K562 (cell line): Measurements from ENCODE around the gene DCTN2. TPM values are rescaled to one million over a fixed set of nuclear protein-coding genes. Genes with fewer than 3 reads are reported as not detected.

Experiments used
- CREM ChIP-seq: IDR thresholded peaks from 2 replicates; pipeline ENCODE4 v1.6.1; 2014; ENCODE audit warnings: antibody characterized with exemption, low read depth
- DMBX1 ChIP-seq: fragments of 250-450 bp; sonication (Bioruptor Pico); IDR thresholded peaks from 2 replicates; pipeline ENCODE4 v1.8.0; 2022; ENCODE audit warnings: inconsistent platforms, mild to moderate bottlenecking, moderate library complexity, borderline replicate concordance
- FOXJ2 ChIP-seq: fragments of 200-800 bp; sonication (Bioruptor generic); IDR thresholded peaks from 2 replicates; pipeline ENCODE4 v1.6.1; 2016; ENCODE audit warnings: missing genetic modification characterization, missing compliant biosample characterization
- FOXK2 ChIP-seq, 2 experiments: fragments of 450-650 bp; IDR thresholded peaks in 1 of 2; conservative IDR thresholded peaks in 1 of 2; 2 replicates each; pipeline ENCODE4 v1.6.1; 2016; ENCODE audit warnings: low read depth in 2 of 2, mild to moderate bottlenecking in 1 of 2
- KHSRP ChIP-seq: fragments of 450-650 bp; IDR thresholded peaks from 2 replicates; pipeline ENCODE4 v1.6.1; 2017
- POLR2G ChIP-seq: fragments of 200-400 bp; formaldehyde crosslinking; IDR thresholded peaks from 2 replicates; pipeline ENCODE4 v1.6.1; 2017; ENCODE audit warnings: low read depth, mild to moderate bottlenecking, antibody characterized with exemption, low read length, moderate library complexity
- RBM14 ChIP-seq: fragments of 200-400 bp; formaldehyde crosslinking; IDR thresholded peaks from 2 replicates; pipeline ENCODE4 v1.6.1; 2018; ENCODE audit warnings: low read depth, mild to moderate bottlenecking, low read length, moderate library complexity, borderline replicate concordance; ENCODE audit not compliant: insufficient read depth
- SMAD1 ChIP-seq: fragments of 150-350 bp; IDR thresholded peaks from 2 replicates; pipeline ENCODE4 v1.6.1; 2014; ENCODE audit warnings: low read length, low read depth; ENCODE audit not compliant: partially characterized antibody
- ZFX ChIP-seq: sonication (generic); formaldehyde crosslinking; IDR thresholded peaks from 2 replicates; pipeline ENCODE4 v1.8.0; 2022; ENCODE audit warnings: mild to moderate bottlenecking, missing genetic modification reagents, moderate library complexity
- ZNF445 ChIP-seq: fragments of 250-450 bp; sonication (Bioruptor Pico); IDR thresholded peaks from 2 replicates; pipeline ENCODE4 v1.4.0; 2020; ENCODE audit warnings: low read depth, mild to moderate bottlenecking, moderate library complexity
- ZNF584 ChIP-seq: fragments of 200-800 bp; sonication (Bioruptor generic); IDR thresholded peaks from 2 replicates; pipeline ENCODE4 v1.6.1; 2016; ENCODE audit warnings: low read depth, mild to moderate bottlenecking, missing genetic modification characterization, missing compliant biosample characterization
- ZNF655 ChIP-seq: fragments of 250-450 bp; sonication (Bioruptor Pico); IDR thresholded peaks from 2 replicates; pipeline ENCODE4 v1.5.0; 2021
- polyA plus RNA-seq, 8 experiments: library from polyadenylated mRNA; depleted of rRNA in 4 of 8; stranded (reverse) in 5 of 8; unstranded in 3 of 8; fragments of >200 nt; fragmentation: Nextera tagmentation in 2 of 8; fragmentation: Illumina TruSeq in 1 of 8; extraction: Ambion mirVana in 2 of 8; extraction: Trizol in 1 of 8; gene quantifications; 2 replicates each; pipeline versions ENCODE4 v1.2.1 to v1.2.3, GENCODE V29; 2011 to 2014; ENCODE audit warnings: inconsistent platforms in 1 of 8, missing spikeins in 1 of 8
- total RNA-seq, 7 experiments: library from RNA; depleted of rRNA in 6 of 7; stranded (reverse); fragments of >200 nt in 6 of 7; fragmentation: Illumina TruSeq in 2 of 7; extraction: Trizol in 2 of 7; gene quantifications; 2 replicates each; pipeline versions ENCODE4 v1.2.1 to v1.2.3, GENCODE V29; 2011 to 2021; ENCODE audit warnings: low replicate concordance in 1 of 7
- TF ChIP-seq, protein P1 (sequence below), 2 experiments: fragments of 450-650 bp; IDR thresholded peaks; 2 replicates each; pipeline ENCODE4 v1.6.1; 2016
- TF ChIP-seq, protein P2 (sequence below): fragments of 450-650 bp; IDR thresholded peaks from 2 replicates; pipeline ENCODE4 v1.7.0; 2016; ENCODE audit warnings: borderline replicate concordance

Gene DCTN2
- total and polyA plus RNA-seq, 9 of the 15 experiments (the other 6 are each of a cell fraction or from before 2014, with no cell fraction given), result 43.6 to 270 (median 125) TPM

GRCh38 chr12:57515934-57516541 is 31.0 kb downstream of the DCTN2 start (continued):
- TF ChIP-seq CREM (no peak), RBM14 (no peak), FOXJ2 (tag) (0 out of 2 replicates have a peak, but pooled peaks have one; percentile 16), ZNF655 (CRISPR knock-in tag) (peak; percentile 89), ZNF445 (CRISPR knock-in tag) (0 out of 2 replicates have a peak, but pooled peaks have one; percentile 12), KHSRP (peak; percentile 36; the same call in 1 of the 2 replicates), ZNF584 (no peak), DMBX1 (0 out of 2 replicates have a peak, but pooled peaks have one; percentile 33), FOXK2 (conservative IDR thresholded peaks at IDR 0.05 in 1 of 2, IDR thresholded peaks at IDR 0.05 in 1 of 2; ENCODE audit: low read depth in 2 of 2) (no peak), SMAD1 (no peak), POLR2G (peak; percentile 27), ZFX (CRISPR knock-in tag) (no peak; the same call in 1 of the 2 replicates)
- TF ChIP-seq, protein P1, sequence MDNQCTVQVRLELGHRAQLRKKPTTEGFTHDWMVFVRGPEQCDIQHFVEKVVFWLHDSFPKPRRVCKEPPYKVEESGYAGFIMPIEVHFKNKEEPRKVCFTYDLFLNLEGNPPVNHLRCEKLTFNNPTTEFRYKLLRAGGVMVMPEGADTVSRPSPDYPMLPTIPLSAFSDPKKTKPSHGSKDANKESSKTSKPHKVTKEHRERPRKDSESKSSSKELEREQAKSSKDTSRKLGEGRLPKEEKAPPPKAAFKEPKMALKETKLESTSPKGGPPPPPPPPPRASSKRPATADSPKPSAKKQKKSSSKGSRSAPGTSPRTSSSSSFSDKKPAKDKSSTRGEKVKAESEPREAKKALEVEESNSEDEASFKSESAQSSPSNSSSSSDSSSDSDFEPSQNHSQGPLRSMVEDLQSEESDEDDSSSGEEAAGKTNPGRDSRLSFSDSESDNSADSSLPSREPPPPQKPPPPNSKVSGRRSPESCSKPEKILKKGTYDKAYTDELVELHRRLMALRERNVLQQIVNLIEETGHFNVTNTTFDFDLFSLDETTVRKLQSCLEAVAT (IDR thresholded peaks at IDR 0.05), result peak in 1 of 2 experiments; percentile 39; a peak in 3 of 4 replicates
- TF ChIP-seq, protein P2, sequence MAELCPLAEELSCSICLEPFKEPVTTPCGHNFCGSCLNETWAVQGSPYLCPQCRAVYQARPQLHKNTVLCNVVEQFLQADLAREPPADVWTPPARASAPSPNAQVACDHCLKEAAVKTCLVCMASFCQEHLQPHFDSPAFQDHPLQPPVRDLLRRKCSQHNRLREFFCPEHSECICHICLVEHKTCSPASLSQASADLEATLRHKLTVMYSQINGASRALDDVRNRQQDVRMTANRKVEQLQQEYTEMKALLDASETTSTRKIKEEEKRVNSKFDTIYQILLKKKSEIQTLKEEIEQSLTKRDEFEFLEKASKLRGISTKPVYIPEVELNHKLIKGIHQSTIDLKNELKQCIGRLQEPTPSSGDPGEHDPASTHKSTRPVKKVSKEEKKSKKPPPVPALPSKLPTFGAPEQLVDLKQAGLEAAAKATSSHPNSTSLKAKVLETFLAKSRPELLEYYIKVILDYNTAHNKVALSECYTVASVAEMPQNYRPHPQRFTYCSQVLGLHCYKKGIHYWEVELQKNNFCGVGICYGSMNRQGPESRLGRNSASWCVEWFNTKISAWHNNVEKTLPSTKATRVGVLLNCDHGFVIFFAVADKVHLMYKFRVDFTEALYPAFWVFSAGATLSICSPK, result no peak
